Measurements from ENCODE around the gene CFAP45.

CFAP45 gene

DNA sequence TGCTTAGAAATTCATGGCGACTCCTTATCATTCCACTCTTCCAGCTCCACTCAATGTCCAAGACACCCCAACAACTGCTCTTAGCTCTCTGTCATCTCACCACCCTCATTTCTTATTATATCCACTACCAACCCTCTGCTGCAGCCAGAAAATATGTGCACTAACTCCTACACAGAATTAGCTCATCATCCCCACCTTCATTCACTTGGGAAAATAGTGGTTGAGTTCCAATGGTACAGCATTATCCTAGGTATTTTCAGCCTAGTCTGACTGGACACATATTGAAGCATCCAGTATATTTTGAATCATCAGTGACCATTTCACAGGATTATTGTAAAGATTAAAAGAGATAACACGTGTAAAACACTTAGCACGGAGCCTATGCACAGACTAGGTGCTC is 20.8 kb downstream of the CFAP45 start:
- no peak for DNase-seq (ENCODE audit: low read depth, low spot score)

DNA sequence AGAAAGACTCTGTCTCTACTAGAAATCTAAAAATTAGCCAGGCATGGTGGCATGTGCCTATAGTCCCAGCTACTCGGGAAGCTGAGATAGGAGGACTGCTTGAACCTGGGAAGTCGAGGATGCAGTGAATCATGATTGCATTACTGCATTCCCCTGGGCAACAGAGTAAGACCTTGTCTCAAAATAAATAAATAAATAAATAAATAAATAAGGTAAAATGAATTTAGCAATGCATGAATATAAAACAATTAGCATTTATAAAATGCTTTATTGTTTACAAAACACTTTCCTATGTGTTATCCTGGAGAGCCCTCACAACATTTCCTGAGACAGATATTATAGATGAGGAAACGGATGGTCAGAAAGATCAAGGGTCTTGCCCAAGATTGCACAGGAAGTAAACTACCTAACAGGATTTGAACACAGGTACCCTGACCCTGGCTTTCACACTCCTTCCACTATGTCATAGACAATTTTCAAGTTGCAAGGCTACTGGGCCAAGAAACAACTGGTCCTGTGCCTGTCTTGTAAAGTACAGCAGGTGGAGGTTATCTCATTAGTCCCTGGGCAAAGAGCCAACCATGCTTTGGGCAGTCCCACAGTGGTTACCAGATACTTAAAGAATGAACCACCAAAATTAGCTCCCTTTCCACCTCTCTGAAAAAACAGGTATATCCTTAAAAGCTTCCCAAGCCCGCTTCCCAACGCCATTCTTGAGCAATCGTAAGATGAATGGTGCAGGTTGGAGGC is 22.1 kb downstream of the CFAP45 start:
- DNase-seq (ENCODE audit: low read depth, low spot score), result no peak

DNA sequence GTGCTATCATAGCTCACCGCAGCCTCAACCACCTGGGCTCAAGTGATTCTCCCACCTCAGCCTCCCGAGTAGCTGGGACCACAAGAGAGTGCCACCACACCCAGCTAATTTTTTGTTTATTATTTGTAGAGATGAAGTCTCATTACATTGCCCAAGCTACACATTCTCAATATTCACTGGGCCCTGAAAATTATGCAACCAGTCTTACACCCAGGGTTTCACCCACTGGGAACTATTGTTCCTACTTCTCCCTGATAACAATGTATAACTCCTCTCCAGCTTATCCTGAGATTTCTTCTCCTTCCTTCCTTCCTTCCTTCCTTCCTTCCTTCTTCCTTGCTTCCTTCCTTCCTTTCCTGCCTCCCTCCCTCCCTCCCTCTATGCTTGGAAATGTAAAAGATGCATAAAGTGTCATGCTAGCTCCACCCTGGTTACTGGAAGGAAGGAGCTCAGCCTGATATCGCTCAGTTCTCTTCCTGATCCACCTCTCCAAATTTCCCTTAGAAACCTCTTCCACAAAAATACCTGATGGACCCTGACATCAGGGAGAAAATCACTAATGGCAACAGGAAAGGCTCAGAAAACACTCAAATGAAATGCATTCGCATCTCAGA is 26.3 kb downstream of the CFAP45 start:
- DNase-seq (ENCODE audit: low read depth, low spot score), result no peak

DNA sequence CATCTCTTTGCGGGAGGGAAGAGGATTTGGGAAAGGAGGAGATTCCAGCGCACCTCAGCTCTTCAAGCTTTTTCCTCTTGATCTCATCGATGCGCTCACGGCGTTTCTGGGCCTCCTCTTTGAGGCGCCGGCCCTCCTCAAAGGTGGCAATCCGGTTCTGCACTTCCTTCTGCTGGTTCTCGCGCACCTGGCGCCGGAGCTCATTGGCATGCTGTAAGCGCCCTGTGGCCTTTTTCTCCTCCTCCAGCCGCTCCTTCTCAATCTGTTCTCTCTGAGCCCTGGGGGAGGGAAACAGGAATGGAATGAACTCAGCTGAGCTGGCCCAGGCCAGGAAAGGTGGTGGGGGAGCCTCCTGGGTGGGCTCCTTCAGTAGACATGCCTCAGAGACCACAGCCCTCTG is 27.1 kb downstream of the CFAP45 start:
- no peak for DNase-seq (ENCODE audit: low read depth, low spot score)

DNA sequence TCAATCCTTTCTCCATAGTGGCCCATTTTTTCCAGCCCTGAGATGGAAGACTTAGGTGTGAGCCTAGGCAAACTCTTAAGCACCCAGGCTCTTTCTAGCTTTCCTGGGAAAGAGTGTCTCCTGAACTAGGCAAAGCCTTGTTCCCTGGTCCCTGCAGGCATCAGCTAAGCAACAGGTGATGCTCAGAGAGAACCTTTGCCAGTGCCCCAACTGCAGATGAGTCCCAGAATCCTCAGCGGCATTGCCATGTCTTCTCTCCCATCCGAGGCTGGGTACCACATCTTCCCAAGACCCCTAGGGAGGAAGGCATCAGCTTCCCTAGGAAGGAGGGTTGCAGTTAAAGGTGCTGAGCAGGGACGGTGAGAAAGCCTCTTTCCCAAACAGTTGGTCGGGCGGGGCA is 29.3 kb downstream of the CFAP45 start:
- no peak for DNase-seq (ENCODE audit: low read depth, low spot score)

DNA sequence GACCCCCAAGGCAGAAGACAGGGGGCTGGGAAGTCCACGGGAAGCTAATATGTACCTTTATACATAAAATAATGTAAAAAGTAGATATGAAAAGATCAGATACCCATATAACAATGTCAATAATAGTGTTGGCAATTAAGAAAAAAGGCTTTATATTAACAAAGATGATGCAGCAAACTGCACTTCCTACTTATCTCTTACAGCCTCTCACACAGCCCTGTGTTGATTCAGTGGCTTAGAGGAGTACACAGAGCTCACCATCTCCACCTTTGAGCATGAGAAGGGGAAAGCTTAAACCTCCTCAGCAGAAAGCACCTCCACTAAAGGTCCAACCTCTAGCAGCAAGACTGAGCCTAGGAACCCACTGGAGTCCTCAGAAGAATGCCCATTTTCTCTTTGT is 30.4 kb downstream of the CFAP45 start:
- no peak for DNase-seq (ENCODE audit: low read depth, low spot score)

DNA sequence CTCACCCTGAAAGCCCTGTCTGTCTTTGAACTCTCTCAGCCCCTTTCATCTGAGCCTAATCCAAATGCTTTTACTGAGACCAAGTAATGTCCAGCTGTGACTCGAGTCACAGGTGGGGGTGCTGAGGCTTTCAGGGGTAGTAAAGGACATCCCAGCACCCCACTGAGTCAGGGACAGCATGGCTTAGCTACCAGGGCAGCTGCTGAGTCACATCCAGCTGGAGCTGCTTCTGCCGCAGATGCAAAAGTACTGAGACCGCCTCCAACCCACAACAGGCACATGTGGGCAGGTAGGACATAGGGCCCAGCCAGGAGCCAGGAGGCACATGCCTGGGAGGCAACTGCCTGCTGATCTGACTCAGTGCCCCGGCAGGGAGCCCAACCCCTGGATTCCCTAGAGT is 30.8 kb downstream of the CFAP45 start:
- DNase-seq (ENCODE audit: low read depth, low spot score), result peak; percentile 21

DNA sequence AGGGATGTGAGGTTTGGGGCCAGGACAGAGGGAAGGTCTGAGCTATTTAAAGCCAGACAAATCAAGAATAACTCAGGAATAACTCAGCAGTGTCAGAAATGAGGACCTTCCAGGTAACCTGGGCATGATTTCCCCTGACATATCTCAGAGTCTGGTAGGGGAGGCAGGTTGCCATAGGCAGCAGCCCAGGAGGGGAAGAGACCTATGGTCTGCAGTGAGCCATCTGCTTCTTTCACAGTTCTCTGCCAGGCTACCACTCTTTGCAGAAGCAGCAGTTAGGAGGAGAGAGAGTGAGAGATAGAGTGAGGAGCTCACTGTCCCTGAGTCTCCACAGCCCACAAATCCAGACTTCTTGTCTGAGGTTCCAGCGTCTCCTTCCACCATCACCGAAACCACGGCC is 31.2 kb downstream of the CFAP45 start:
- DNase-seq (ENCODE audit: low read depth, low spot score), result no peak

DNA sequence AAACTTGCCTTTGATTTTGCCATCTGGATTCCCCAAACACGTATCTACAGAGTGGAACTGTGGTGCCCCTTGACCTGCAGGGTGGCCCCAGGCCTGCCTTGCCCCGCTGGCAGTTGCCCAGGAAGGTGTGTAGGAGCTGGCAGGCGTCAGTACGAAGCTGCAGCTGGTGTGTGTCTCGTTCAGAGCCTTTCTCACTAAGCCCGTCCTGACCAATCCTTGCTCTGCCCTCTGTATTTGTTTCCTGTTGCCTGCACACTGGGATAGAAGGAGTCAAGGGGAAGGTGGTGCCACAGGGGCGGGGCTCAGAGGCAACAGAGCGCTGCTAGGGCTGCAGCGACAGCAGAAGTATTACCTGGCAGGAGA is 32.3 kb downstream of the CFAP45 start:
- DNase-seq (ENCODE audit: low read depth, low spot score), result no peak

DNA sequence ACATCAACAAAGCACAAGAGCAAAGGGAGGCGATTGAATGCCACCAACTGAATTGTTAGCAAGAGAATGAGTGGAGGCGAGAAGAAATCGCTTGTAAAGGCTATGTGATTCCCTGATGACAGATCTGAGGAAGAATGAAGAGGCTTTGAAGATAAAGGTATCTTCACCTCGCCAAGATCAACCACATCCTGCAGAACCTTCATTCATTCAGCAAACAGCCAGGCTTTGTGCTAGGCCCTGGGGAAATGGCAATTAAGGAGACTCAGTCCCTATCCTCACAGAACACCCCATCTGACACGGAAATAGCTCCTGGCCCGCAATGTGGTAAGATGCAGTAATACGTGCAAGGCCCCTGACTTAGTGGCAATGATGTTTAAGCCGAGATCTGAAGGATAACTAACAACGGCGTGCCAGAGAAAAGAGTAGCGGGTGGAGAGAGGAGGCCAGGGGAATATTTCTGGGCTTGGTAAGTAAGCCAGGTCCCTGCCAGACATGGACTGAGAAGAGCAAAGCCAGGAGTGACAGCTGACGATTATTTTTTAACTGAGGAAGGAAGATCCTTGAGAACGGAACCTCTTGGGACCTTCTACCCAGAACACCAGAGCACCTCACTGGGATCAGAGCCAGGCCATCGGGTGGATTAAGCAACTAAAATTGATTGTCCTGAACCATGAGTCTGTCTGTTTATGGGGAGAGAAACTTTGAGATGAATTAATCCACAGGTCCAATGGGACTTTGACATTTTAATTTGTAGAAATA is 32.9 kb downstream of the CFAP45 start:
- no peak for DNase-seq (ENCODE audit: low read depth, low spot score)

DNA sequence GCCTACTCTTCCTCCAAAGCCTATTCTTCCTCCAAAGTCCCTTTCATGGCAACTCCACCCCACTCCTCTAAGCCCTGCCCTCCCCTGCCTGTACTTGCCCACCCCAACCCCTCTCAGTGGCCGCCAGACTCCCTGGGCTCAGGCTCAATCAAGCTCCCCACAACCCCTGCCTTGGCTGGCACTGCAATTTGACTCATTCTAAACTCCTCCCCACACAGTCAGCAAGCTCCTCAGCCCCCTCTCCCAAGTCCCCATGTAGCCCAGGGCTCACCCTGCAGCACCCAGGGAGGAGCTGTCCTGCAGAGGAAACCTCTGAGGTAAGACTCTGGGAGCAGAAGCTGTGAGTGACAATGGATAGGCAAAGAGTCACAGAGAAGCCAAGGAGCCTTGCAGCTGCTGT is 33.9 kb downstream of the CFAP45 start:
- DNase-seq (ENCODE audit: low read depth, low spot score), result no peak

DNA sequence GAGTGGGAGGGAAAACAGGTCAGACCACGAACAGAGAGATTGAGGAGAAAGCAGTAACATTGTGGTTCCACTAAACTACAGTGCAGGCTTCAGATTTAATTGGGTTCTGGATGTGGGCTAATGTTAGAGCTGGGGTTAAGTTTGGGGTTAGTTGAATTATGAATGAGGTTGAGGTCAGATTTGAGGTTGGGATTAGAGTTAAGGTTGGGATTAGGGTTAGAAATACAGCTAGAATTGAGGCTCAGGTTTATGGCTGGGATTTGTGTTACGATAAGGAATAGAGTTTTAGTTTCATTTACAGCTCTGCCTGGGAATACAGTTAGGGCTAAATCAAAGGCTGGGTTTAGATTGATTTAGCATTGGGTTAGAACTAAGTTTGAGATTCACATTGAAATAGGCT is 35.7 kb downstream of the CFAP45 start:
- DNase-seq (ENCODE audit: low read depth, low spot score), result no peak

DNA sequence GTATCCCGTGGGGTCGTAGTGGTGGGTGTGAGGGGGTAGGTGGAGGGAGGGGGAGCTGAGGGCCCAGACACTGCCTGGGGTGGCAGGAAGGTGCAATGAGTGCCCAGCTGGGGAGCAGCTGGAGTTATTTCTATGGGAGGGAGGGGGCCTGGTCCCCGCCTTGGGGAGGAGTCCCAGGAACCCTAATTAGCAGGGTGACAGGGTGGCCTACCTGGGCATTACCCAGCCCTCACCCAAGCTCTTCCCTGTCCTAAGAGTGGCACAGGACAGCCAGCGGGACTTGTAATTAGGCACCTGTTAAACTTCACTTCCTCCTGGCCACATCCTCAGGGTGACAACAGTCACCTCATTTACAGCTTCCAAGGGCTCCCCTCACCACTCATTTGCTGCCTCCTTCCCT is 37.4 kb downstream of the CFAP45 start, which contains the start of gene VSIG8:
Gene VSIG8 (minus strand): TSS at position 101 of the 400 bp plus-strand sequence. CDS start 136 bp downstream, outside the sequence.
- DNase-seq (ENCODE audit: low read depth, low spot score), result no peak

DNA sequence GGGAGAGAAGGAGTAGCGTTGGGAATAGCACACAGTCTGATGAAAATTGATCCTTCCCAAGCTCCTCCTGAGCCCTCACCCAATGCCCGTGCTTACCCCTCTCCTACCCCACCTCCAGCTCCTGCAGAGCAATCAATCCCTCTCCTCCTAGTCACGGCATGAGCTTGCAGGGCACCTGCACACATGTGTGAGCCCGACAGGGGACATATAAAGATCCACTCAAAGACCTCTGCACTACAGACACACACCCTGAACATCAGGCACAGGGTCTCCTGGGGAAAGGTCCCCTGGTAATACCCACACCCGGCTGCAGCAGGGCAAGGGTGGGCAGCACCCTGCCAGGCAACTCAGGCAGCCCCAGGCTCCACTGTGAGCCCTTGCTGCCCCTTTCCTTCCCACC is 37.9 kb downstream of the CFAP45 start:
- DNase-seq (ENCODE audit: low read depth, low spot score), result no peak

DNA sequence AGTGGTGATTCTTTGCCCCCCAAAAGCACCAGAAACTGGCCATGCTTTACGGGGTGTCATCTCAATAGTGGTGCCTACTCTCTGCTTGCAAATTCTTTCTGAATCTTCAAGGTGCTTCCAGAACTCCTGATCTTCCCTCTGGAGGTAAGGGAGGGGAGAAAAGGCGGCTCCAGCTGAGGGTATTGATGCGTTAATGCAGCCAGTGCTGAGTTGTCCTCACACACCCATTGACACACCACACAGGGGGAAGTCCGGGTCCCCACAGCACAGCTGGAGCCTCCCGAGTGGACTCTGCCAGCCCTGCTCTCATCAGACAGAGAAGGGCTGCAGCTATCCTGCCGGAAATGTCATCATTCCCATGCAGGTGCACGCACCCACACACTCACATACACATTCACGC is 38.7 kb downstream of the CFAP45 start:
- no peak for DNase-seq (ENCODE audit: low read depth, low spot score)

DNA sequence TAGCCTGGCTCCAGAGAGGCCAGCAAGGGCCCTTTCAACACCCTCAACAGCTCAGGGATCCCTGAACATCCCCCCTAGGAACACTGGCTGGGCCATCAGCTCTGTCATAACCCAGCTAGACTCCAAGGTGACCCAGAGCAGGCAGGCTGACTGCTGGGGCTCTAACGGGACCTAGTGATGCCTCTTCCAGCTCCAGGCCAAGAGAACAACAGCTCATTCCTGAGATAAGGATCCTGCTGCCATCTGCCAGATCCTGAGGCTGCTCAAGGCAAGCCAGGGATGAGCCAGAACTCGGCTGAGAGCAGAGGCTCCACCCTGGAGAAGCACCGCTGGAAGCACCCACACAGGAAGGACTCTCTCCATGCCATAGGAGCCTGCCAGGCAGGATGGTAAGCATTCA is 39.5 kb downstream of the CFAP45 start:
- no peak for DNase-seq (ENCODE audit: low read depth, low spot score)

DNA sequence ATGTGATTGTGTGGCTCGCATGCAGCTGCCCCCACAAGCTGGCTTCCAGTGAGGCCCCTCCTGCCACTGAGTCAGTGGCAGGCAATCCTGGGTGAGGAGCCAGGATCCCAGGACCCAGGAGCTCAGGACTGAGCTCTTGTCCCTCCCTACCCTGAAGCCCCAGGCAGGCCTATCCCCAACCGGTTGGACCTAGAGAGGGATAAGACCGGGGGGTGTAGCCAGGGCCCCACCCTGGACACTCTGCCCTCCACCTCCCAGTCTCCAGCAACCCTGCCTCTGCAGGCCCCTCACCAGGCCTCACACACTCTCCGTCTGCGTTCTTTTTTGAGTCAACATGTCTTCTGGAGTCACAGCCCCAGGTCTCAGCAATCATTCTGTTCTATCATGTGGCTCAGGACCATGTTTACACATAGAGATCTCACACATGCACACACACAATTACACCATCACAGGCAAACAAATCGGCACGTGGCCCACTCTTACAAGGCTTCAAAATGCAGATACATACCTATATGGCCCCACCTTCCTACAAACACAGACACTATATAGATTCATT is 40.1 kb downstream of the CFAP45 start:
- DNase-seq (ENCODE audit: low read depth, low spot score), result no peak

DNA sequence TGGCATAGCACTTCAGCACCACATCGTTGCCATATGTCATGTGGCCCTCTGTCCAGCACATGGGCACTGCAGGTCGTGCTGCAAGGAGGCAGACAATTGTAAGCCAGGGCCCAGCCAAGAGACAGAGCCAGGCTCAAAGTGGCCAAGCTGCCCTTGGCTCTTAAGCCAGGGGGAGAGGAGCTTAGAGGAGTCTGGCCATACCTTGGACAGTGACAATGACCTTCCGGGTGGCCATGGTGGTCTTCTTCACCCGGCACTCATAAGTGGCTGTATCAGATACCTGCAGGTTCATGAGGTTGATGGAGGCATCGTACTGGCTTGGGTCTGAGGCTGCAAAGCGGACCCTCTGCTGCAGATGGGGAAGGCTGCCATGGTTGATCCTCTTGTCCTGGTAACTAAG is 42.1 kb downstream of the CFAP45 start:
- no peak for DNase-seq (ENCODE audit: low read depth, low spot score)

DNA sequence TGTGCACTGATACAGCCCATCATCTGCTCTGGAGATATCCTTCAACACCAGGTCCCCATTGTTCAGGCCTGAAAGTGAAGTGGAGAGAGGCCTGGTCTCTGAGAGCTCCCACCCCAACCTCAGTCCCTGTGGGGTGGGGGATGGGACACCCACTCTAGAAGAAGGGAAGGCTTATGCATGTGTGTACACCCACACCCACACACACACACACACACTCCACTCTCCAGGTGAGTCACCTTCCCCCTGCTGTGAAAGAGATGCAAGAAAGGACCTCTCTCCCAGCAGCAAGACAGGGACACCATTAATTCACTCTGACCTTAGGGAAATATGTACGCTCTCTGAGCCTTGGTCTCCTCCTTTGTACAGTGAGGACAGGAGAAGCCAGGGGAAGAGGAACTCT is 43.4 kb downstream of the CFAP45 start:
- DNase-seq (ENCODE audit: low read depth, low spot score), result no peak

DNA sequence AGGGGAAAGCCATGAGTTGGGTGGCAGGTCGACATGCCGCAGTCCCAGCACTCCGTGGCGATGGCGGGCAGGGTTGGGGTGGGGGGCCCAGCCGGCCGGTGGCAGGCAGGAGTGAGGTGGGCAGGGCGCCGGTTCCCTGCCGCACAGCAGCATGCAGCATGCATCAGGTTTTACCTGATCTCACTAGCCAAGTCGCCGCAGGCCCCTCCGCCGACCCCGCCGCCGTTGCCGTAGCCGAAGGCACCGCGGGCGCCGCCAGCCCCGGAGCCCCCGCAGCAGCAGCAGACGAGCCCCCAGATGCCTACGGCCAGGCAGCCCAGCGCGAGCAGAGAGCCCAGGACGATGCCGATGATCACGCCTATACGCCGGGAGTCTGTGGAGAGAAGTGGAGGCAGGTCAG is 44.3 kb downstream of the CFAP45 start:
- no peak for DNase-seq (ENCODE audit: low read depth, low spot score)

DNA sequence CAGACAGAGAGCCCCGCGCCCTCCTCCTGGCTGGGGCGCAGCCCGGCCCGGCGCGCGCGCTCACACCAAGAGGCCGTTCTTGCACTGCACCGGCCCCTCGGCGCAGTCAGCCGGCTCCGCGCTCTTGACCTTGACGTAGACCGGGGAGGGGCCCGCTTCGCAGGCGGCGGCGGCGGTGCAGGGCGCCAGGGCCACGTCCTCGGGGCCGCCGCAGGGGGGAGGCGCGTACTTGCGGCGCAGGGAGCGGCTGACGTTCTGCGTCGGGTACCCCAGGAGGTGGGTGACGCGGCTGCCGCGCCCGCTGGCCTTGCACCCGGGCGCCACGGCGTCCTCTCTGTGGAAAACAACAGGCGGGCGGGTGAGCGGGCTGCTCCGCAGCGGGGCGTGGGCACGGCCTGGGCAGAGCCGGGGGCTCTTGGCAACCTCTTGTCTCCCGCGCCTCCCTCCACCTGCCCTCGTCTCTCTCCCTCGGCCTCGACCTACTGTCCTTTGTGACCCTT is 45.2 kb downstream of the CFAP45 start:
- DNase-seq (ENCODE audit: low read depth, low spot score), result peak; percentile 47

DNA sequence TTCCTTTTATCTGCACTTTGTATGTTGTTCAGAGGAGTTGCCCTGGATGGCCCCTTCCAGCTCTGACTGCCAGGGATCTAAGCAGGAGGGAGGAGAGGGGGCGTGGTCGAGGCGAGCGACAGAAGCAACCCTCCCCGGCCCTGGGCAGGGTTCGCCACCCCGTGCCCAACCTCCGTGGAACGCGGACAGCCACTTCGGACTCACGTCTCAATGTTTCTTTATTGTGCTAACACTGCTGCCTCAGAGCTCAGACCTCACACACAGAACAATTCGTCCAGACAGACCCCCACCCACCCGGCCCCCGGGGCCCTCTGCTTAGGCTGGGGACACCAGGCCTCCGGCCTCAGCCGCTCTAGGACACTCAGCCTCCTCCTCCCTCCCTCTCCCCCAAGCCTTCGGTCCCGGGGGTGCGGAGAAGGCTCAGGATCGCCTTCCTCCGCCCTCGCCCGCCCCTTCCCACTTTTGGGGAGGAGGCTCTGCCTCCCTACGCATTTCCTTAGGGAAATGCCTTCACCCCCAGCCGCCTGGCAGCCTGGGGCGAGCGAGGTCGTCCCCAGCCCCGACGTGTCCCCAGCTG is 45.8 kb downstream of the CFAP45 start:
- DNase-seq (ENCODE audit: low read depth, low spot score), result no peak
